ENCODE measurements around the gene AVEN. TPM values are rescaled to one million over a fixed set of nuclear protein-coding genes. Genes with fewer than 3 reads are reported as not detected.

Gene AVEN
- polyA plus RNA-seq, 1 donor = 13.0 TPM

Other genes with a start within 250 kb of the AVEN start
- gene CHRM5, start 70.7 kb downstream of the AVEN start, polyA plus RNA-seq (ENCODE audit: insufficient read length) = 0.35 TPM
- 82.3 TPM for gene EMC7, start 62.7 kb upstream of the AVEN start, polyA plus RNA-seq (ENCODE audit: insufficient read length)
- gene PGBD4, start 62.9 kb upstream of the AVEN start, polyA plus RNA-seq (ENCODE audit: insufficient read length) = 2.6 TPM
- gene KATNBL1, start 170.9 kb upstream of the AVEN start, polyA plus RNA-seq (ENCODE audit: insufficient read length) = 90.2 TPM
- 136 TPM for gene EMC4, start 185.8 kb upstream of the AVEN start, polyA plus RNA-seq (ENCODE audit: insufficient read length)

Data from left kidney (tissue), 1 donor.